Calu3 (cell line): ENCODE measurements around the gene DCUN1D2. TPM values are rescaled to one million over a fixed set of nuclear protein-coding genes. Genes with fewer than 3 reads are reported as not detected.

ENCODE experiments used
- BruUV-seq: library from RNA; stranded (reverse); fragments of 400-500 nt; replicated peaks from 2 replicates; lab custom pipeline; 2021; lab: Mats Ljungman, UMichigan
- CTCF ChIA-PET: fragments of 300-600 bp; sonication (Branson Sonifier 250); formaldehyde crosslinking; loops from one replicate; lab custom pipeline; 2022; ENCODE audit warnings: antibody characterized with exemption; lab: Charles Lee
- DNase-seq: peaks from one replicate; pipeline ENCODE4 v3.0.0; 2022
- H3K27ac Mint-ChIP-seq: one replicate; pipeline ENCODE4 v1.8.0; 2022; ENCODE audit warnings: mixed read lengths; ENCODE audit not compliant: unreplicated experiment
- H3K27me3 Mint-ChIP-seq: one replicate; pipeline ENCODE4 v1.8.0; 2022; ENCODE audit warnings: mixed read lengths; ENCODE audit not compliant: unreplicated experiment
- H3K36me3 Mint-ChIP-seq: one replicate; pipeline ENCODE4 v1.8.0; 2022; ENCODE audit warnings: mild to moderate bottlenecking, moderate library complexity, mixed read lengths; ENCODE audit not compliant: insufficient read depth, unreplicated experiment
- H3K4me1 Mint-ChIP-seq: one replicate; pipeline ENCODE4 v1.8.0; 2022; ENCODE audit warnings: mild to moderate bottlenecking, low read depth, mixed read lengths; ENCODE audit not compliant: unreplicated experiment
- H3K4me3 Mint-ChIP-seq: one replicate; pipeline ENCODE4 v1.8.0; 2022; ENCODE audit warnings: mild to moderate bottlenecking, low read depth, moderate library complexity, mixed read lengths; ENCODE audit not compliant: unreplicated experiment
- H3K9me3 Mint-ChIP-seq: one replicate; pipeline ENCODE4 v1.8.0; 2022; ENCODE audit warnings: low read depth, mixed read lengths; ENCODE audit not compliant: unreplicated experiment
- intact Hi-C: fragments of 100-400 bp; cut with micrococcal nuclease; formaldehyde crosslinking; loops from one replicate; pipeline ENCODE4 v1.10.0; 2022; ENCODE audit not compliant: unreplicated experiment
- total RNA-seq: library from RNA; stranded (reverse); gene quantifications from 2 replicates; pipeline ENCODE4 v1.2.3, GENCODE V29; 2022
- TF ChIP-seq, protein P1 (sequence below): fragments of 200-600 bp; IDR thresholded peaks from one replicate; pipeline ENCODE4 v1.8.0; 2022; ENCODE audit warnings: antibody characterized with exemption; ENCODE audit not compliant: unreplicated experiment

DCUN1D2 gene
- total RNA-seq, 1 experiment from 2014 or later = 9.3 TPM

DNA sequence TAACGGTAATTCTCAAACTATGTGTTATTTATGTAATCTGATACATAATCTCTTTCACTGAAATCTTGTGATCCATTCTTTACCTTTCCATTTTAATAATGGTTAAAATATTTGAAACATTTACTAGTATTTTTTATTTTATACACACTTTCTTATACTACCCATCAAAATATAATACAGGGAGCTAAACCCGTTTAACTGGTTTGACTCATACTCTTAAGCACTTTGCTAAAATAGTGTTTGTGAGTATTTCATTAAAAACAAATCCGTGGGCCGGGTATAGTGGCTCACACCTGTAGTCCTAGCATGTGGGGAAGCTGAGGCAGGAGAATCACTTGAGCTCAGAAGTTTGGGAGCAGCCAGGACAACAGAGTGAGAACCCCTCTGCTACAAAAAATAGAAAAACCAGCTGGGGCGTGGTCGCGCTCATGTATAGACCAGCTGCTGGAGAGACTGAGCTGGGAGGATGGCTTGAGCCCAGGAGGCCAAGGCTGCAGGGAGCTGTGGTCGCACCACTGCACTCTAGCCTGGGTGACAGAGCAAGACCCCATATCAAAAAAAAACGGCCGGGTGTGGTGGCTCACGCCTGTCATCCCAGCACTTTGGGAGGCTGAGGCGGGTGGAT is 43.8 kb upstream of the DCUN1D2 start:
- H3K9me3 Mint-ChIP-seq = no peaks in the 10 kb centered on the region
- DNase-seq = no peak
- TF ChIP-seq, protein P1, sequence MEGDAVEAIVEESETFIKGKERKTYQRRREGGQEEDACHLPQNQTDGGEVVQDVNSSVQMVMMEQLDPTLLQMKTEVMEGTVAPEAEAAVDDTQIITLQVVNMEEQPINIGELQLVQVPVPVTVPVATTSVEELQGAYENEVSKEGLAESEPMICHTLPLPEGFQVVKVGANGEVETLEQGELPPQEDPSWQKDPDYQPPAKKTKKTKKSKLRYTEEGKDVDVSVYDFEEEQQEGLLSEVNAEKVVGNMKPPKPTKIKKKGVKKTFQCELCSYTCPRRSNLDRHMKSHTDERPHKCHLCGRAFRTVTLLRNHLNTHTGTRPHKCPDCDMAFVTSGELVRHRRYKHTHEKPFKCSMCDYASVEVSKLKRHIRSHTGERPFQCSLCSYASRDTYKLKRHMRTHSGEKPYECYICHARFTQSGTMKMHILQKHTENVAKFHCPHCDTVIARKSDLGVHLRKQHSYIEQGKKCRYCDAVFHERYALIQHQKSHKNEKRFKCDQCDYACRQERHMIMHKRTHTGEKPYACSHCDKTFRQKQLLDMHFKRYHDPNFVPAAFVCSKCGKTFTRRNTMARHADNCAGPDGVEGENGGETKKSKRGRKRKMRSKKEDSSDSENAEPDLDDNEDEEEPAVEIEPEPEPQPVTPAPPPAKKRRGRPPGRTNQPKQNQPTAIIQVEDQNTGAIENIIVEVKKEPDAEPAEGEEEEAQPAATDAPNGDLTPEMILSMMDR = no peak
- no peak overlapping the region for H3K27ac Mint-ChIP-seq
- intact Hi-C loops = no loop called here
- H3K4me1 Mint-ChIP-seq = no peaks in the 10 kb centered on the region
- H3K27me3 Mint-ChIP-seq = no peaks in the 10 kb centered on the region
- no TSS peak for BruUV-seq
- peaks cover 5% of the 10 kb centered on the region for H3K36me3 Mint-ChIP-seq
- CTCF ChIA-PET = no interaction called here
- H3K4me3 Mint-ChIP-seq = no peak overlapping the region

DNA sequence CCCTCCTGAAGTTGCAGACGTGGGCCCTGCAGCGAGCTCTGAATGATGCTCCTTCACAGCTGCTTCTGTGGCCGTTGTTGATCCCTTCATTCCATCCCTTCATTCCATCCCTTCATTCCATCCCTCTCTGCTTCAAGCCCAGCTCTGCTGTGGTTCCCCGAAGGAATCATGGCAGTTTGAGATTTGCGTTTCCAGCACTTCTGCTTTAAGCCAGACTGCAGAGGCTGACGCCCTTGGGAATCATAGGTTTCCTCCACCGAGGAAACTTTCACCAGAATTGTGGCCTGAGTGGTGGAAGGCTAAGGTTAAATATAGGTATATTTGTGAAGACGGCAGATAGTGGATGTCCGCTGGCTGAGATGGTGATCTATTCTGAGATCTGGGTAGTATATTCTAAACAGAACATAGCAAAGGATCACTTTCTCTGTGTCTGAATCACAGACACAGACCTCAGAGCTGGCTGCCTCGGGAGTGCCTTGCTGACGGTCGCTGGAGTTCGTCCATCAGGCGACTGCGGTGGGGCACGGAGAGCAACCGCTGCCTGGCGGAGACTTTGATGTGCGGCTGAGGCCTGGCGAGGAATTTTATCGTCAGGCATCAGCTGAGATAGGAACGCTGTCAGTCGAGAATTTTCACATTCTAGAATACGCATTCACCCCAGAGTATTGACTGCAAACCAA is 42.8 kb upstream of the DCUN1D2 start:
- no peak for DNase-seq

DNA sequence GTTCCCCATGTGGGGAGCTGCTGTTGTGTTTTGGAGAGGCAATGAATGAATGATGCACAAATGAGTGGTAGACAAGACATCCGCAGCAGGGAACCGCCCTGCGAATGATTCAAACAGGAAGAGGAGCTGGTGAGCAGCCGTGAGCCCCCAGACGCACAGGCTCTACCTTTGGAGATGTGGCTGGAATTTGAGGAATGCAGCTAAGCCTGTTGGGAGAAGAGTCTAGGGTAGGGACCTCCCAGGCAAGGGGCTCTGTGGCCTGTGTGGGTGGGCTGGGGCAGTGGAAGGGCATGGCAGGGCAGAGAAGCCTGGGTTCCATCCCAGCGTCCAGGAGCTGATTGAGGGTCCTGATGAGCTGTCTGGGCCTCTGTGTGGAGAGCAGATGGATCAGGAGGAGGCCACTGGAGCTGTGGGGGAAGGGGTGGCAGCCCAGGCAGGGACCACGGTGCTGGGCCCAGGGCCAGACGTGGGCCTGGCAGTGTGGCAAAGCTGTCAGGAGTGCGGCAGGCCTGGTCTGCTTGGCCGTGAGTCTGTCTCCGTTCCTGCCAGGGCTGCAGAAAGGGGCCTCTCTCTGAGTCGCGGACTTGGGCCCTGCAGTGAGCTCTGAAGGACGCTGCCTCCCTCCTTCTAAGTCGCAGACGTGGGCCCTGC is 41.8 kb upstream of the DCUN1D2 start:
- TF ChIP-seq, protein P1 = no peak
- no TSS peak for BruUV-seq
- H3K36me3 Mint-ChIP-seq = peaks cover 8% of the 10 kb centered on the region
- H3K27me3 Mint-ChIP-seq = no peaks in the 10 kb centered on the region
- DNase-seq = no peak
- intact Hi-C loops = no loop called here
- no peaks in the 10 kb centered on the region for H3K4me1 Mint-ChIP-seq
- CTCF ChIA-PET = no interaction called here
- H3K4me3 Mint-ChIP-seq = no peak overlapping the region
- no peak overlapping the region for H3K27ac Mint-ChIP-seq
- no peaks in the 10 kb centered on the region for H3K9me3 Mint-ChIP-seq

More for the DNA sequence above, 42.8 kb upstream of the DCUN1D2 start:
- Mint-ChIP-seq H3K36me3 (peaks cover 5% of the 10 kb centered on the region), H3K4me3 (no peak overlapping the region), H3K4me1 (no peaks in the 10 kb centered on the region), H3K27me3 (no peaks in the 10 kb centered on the region), H3K27ac (no peak overlapping the region), H3K9me3 (no peaks in the 10 kb centered on the region)
- CTCF ChIA-PET = no interaction called here
- no TSS peak for BruUV-seq
- TF ChIP-seq, protein P1 = no peak
- intact Hi-C loops = no loop called here

DNA sequence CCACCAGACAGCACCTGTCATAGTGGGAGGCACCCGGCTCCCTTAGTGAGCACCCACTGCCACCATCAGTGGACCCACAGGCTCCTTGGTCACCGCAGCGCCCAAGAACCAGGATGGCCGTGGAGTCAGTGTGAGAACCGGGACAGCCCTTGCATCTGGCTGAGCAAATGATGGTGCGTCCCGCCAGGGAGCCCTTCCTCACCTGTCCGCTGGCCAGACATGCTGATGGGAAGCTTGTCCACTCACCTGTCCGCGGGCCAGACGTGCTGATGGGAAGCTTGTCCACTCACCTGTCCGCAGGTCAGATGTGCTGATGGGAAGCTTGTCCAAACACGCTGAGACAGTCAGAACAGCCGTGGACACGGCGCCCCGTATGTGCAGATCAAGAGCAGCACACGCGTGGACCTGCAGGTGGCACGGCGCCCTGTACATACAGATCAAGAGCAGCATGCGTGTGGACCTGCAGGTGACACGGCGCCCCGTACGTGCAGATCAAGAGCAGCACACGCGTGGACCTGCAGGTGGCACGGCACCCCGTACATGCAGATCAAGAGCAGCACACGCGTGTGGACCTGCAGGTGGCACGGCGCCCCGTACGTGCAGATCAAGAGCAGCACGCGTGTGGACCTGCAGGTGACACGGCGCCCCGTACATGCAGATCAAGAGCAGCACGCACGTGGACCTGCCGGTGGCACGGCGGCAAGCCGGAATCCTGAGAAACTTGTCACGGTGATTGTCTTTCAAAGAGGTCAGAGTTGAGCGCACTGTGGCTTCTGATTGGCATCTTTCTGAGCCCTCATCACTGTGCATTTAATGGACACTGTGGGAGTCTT is 40.7 kb upstream of the DCUN1D2 start:
- Mint-ChIP-seq H3K27me3 (no peaks in the 10 kb centered on the region), H3K9me3 (no peaks in the 10 kb centered on the region), H3K36me3 (peaks cover 5% of the 10 kb centered on the region), H3K27ac (no peak overlapping the region), H3K4me3 (no peak overlapping the region), H3K4me1 (no peaks in the 10 kb centered on the region)
- BruUV-seq = no TSS peak
- TF ChIP-seq, protein P1 = no peak
- CTCF ChIA-PET = no interaction called here
- DNase-seq = no peak
- intact Hi-C loops = no loop called here
